Breast epithelium (tissue), 4 donors: ENCODE results near the gene ALG3. TPM values are rescaled to one million over a fixed set of nuclear protein-coding genes. Genes with fewer than 3 reads are reported as not detected.
A peak's percentile ranks its signal among the peaks of the same experiment; 100 is the strongest.
"Not testable (repeated sequence)": the region's sequence is repeated elsewhere in the genome, so short reads cannot be mapped to it uniquely, and the experiment has no call there.

Experiments
- DNase-seq, 2 donors: peaks; one replicate each; pipeline ENCODE4 v3.0.0-alpha.2; 2019; ENCODE audit warnings: low spot score in 2 of 2
- H3K27ac ChIP-seq, 2 donors: fragments of 200-600 bp; sonication (generic) in 1 of 2; one replicate each; pipeline ENCODE4 v1.5.1; 2016 to 2019; ENCODE audit warnings: mild to moderate bottlenecking in 1 of 2
- H3K27me3 ChIP-seq, 2 donors: fragments of 200-600 bp; sonication (generic) in 1 of 2; one replicate each; pipeline versions ENCODE4 v1.5.1 to v1.6.0; 2017 to 2019; ENCODE audit warnings: control low read depth in 1 of 2, mild to moderate bottlenecking in 1 of 2
- H3K36me3 ChIP-seq: fragments of 200-600 bp; one replicate; pipeline ENCODE4 v1.5.1; 2019
- H3K4me1 ChIP-seq, 2 donors: fragments of 200-600 bp; sonication (generic); one replicate each; pipeline ENCODE4 v1.5.1; 2016 to 2019; ENCODE audit warnings: control low read depth in 1 of 2
- H3K4me3 ChIP-seq, 3 donors: fragments of 200-600 bp; sonication (generic); 1 replicate in 2 of 3; 2 replicates in 1 of 3; pipeline ENCODE4 v1.5.1; 2016 to 2019; ENCODE audit warnings: mild to moderate bottlenecking in 3 of 3, moderate library complexity in 2 of 3
- H3K9me3 ChIP-seq, 2 donors: fragments of 200-600 bp; sonication (generic) in 1 of 2; one replicate each; pipeline ENCODE4 v1.5.1; 2016 to 2019; ENCODE audit warnings: control low read depth in 1 of 2
- CTCF ChIP-seq, 3 donors: fragments of 450-650 bp; IDR thresholded peaks; one replicate each; pipeline ENCODE4 v1.5.1; 2016 to 2017; ENCODE audit warnings: antibody characterized with exemption in 3 of 3, mild to moderate bottlenecking in 3 of 3, moderate library complexity in 3 of 3
- POLR2A ChIP-seq: fragments of 450-650 bp; IDR thresholded peaks from one replicate; pipeline ENCODE4 v1.6.1; 2016; ENCODE audit warnings: antibody characterized with exemption, mild to moderate bottlenecking, moderate library complexity
- POLR2AphosphoS5 ChIP-seq, 3 donors: sonication (generic); formaldehyde crosslinking; IDR thresholded peaks; one replicate each; pipeline ENCODE4 v1.6.1; 2017; ENCODE audit warnings: antibody characterized with exemption in 3 of 3
- intact Hi-C: fragments of 100-400 bp; cut with DNase I; formaldehyde crosslinking; loops from one replicate; pipeline ENCODE4 v1.15.1; 2023; ENCODE audit warnings: low total_unique reads
- total RNA-seq, 3 donors: library from RNA; depleted of rRNA; stranded (reverse); fragments of >200 nt; gene quantifications; one replicate each; pipeline ENCODE4 v1.1.0, GENCODE V29; 2016

The ALG3 gene
- total RNA-seq, 3 donors from 2014 or later, result 36.4 to 46.5 (median 42.6) TPM

GRCh38 chr3:184282941-184283340 is 34.2 kb upstream of the ALG3 start:
- TF ChIP-seq POLR2AphosphoS5 (IDR thresholded peaks at IDR 0.05) (no peak), POLR2A (no peak), CTCF (IDR thresholded peaks at IDR 0.05) (no peak)
- Histone ChIP-seq H3K27me3 (peaks cover 0 to 2% of the 10 kb centered on the region in 2 donors), H3K4me3 (no peak overlapping the region), H3K27ac (no peak overlapping the region), H3K36me3 (no peaks in the 10 kb centered on the region), H3K9me3 (no peaks in the 10 kb centered on the region), H3K4me1 (no peaks in the 10 kb centered on the region)
- no peak for DNase-seq
- intact Hi-C loops, result no loop called here

- no peak for DNase-seq
- no peaks in the 10 kb centered on the region for H3K36me3 ChIP-seq
- H3K4me1 ChIP-seq, result no peaks in the 10 kb centered on the region
- no peak overlapping the region for H3K27ac ChIP-seq
- intact Hi-C loops, result no loop called here
- H3K9me3 ChIP-seq, result no peaks in the 10 kb centered on the region
- H3K4me3 ChIP-seq, result no peak overlapping the region
- no peak for TF ChIP-seq CTCF (IDR thresholded peaks at IDR 0.05)
- no peak for TF ChIP-seq POLR2A
- TF ChIP-seq POLR2AphosphoS5 (IDR thresholded peaks at IDR 0.05), result no peak
- H3K27me3 ChIP-seq, result peaks cover 0 to 36% of the 10 kb centered on the region in 2 donors
Observed at GRCh38 chr3:184277366-184277765, 28.6 kb upstream of the ALG3 start.

- H3K4me1 ChIP-seq, result no peaks in the 10 kb centered on the region
- intact Hi-C loops, result no loop called here
- peak within 1 kb of the TSS in 2 of 3 donors; percentile 24 to 44 for H3K4me3 ChIP-seq
- no peak for DNase-seq
- peaks cover 0 to 36% of the 10 kb centered on the region in 2 donors for H3K27me3 ChIP-seq
- TF ChIP-seq CTCF (IDR thresholded peaks at IDR 0.05), result no peak
- no peak for TF ChIP-seq POLR2AphosphoS5 (IDR thresholded peaks at IDR 0.05)
- no peak for TF ChIP-seq POLR2A
- no peaks in the 10 kb centered on the region for H3K36me3 ChIP-seq
- H3K9me3 ChIP-seq, result no peaks in the 10 kb centered on the region
- no peak within 1 kb of the TSS for H3K27ac ChIP-seq
Observed at GRCh38 chr3:184275961-184276910, 27.5 kb upstream of the ALG3 start, which contains the start of gene ECE2. ECE2 (plus strand) TSS chr3:184276022; CDS start chr3:184276154, 132 bp downstream.

GRCh38 chr3:184275381-184275701 is 26.6 kb upstream of the ALG3 start:
- no peak for DNase-seq
- no peaks in the 10 kb centered on the region for H3K36me3 ChIP-seq
- intact Hi-C loops, result no loop called here
- H3K9me3 ChIP-seq, result no peaks in the 10 kb centered on the region
- H3K4me3 ChIP-seq, result no peak overlapping the region
- TF ChIP-seq CTCF (IDR thresholded peaks at IDR 0.05) (no peak), POLR2AphosphoS5 (IDR thresholded peaks at IDR 0.05) (no peak), POLR2A (no peak)
- peaks cover 0 to 36% of the 10 kb centered on the region in 2 donors for H3K27me3 ChIP-seq
- H3K27ac ChIP-seq, result no peak overlapping the region
- no peaks in the 10 kb centered on the region for H3K4me1 ChIP-seq

- no peaks in the 10 kb centered on the region for H3K9me3 ChIP-seq
- peaks cover 0 to 27% of the 10 kb centered on the region in 2 donors for H3K27me3 ChIP-seq
- intact Hi-C loops, result no loop called here
- H3K4me3 ChIP-seq, result no peak overlapping the region
- no peak for TF ChIP-seq POLR2A
- no peaks in the 10 kb centered on the region for H3K36me3 ChIP-seq
- H3K4me1 ChIP-seq, result no peaks in the 10 kb centered on the region
- no peak overlapping the region for H3K27ac ChIP-seq
- no peak for DNase-seq
Observed at GRCh38 chr3:184272269-184272668, 23.5 kb upstream of the ALG3 start.

- DNase-seq, H3K27ac ChIP-seq, H3K4me1 ChIP-seq, H3K4me3 ChIP-seq, intact Hi-C loops, H3K36me3 ChIP-seq, H3K9me3 ChIP-seq: not testable (repeated sequence)
- H3K27me3 ChIP-seq, result peaks cover 2 to 20% of the 10 kb centered on the region in 2 donors
Observed at GRCh38 chr3:184267249-184267648, 18.5 kb upstream of the ALG3 start.
